Endothelial cell (in vitro differentiated cells): Measurements from ENCODE around the gene RNF141. TPM values are rescaled to one million over a fixed set of nuclear protein-coding genes. Genes with fewer than 3 reads are reported as not detected.

Experiments
- DNase-seq: peaks from one replicate; pipeline ENCODE4 v3.0.0; 2021; ENCODE audit warnings: low spot score
- H3K27ac Mint-ChIP-seq: one replicate; pipeline ENCODE4 v1.8.0; 2021; ENCODE audit warnings: mixed read lengths, inconsistent platforms; ENCODE audit not compliant: unreplicated experiment
- H3K27me3 Mint-ChIP-seq: one replicate; pipeline ENCODE4 v1.8.0; 2021; ENCODE audit warnings: mild to moderate bottlenecking, moderate library complexity, mixed read lengths, inconsistent platforms; ENCODE audit not compliant: unreplicated experiment
- H3K36me3 Mint-ChIP-seq: one replicate; pipeline ENCODE4 v1.8.0; 2021; ENCODE audit warnings: mild to moderate bottlenecking, low read depth, mixed read lengths, inconsistent platforms; ENCODE audit not compliant: unreplicated experiment
- H3K4me1 Mint-ChIP-seq: one replicate; pipeline ENCODE4 v1.8.0; 2021; ENCODE audit warnings: mild to moderate bottlenecking, mixed read lengths, inconsistent platforms; ENCODE audit not compliant: unreplicated experiment
- H3K4me3 Mint-ChIP-seq: one replicate; pipeline ENCODE4 v1.8.0; 2021; ENCODE audit warnings: mild to moderate bottlenecking, mixed read lengths, inconsistent platforms; ENCODE audit not compliant: unreplicated experiment
- H3K9me3 Mint-ChIP-seq: one replicate; pipeline ENCODE4 v1.8.0; 2021; ENCODE audit warnings: mixed read lengths, inconsistent platforms; ENCODE audit not compliant: unreplicated experiment
- total RNA-seq: library from RNA; stranded (reverse); fragmentation: NEBNext Ultra II Directional; extraction: Animal tissue kit (Norgen Biotek cat#: 25700); gene quantifications from one replicate; pipeline ENCODE4 v1.2.1, GENCODE V29; 2021; ENCODE audit not compliant: unreplicated experiment
- TF ChIP-seq, protein P1 (sequence below): fragments of 200-600 bp; sonication (generic); IDR thresholded peaks from one replicate; pipeline ENCODE4 v1.5.0; 2021; ENCODE audit warnings: antibody characterized with exemption; ENCODE audit not compliant: unreplicated experiment

RNF141 gene
- total RNA-seq, 1 donor from 2014 or later = 32.8 TPM

- H3K4me1 Mint-ChIP-seq = no peaks in the 10 kb centered on the region
- peaks cover 40% of the 10 kb centered on the region for H3K36me3 Mint-ChIP-seq
- TF ChIP-seq, protein P1, sequence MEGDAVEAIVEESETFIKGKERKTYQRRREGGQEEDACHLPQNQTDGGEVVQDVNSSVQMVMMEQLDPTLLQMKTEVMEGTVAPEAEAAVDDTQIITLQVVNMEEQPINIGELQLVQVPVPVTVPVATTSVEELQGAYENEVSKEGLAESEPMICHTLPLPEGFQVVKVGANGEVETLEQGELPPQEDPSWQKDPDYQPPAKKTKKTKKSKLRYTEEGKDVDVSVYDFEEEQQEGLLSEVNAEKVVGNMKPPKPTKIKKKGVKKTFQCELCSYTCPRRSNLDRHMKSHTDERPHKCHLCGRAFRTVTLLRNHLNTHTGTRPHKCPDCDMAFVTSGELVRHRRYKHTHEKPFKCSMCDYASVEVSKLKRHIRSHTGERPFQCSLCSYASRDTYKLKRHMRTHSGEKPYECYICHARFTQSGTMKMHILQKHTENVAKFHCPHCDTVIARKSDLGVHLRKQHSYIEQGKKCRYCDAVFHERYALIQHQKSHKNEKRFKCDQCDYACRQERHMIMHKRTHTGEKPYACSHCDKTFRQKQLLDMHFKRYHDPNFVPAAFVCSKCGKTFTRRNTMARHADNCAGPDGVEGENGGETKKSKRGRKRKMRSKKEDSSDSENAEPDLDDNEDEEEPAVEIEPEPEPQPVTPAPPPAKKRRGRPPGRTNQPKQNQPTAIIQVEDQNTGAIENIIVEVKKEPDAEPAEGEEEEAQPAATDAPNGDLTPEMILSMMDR = no peak
- DNase-seq = no peak
- H3K4me3 Mint-ChIP-seq = no peak overlapping the region
- H3K27ac Mint-ChIP-seq = no peak overlapping the region
- peaks cover 6% of the 10 kb centered on the region for H3K27me3 Mint-ChIP-seq
- no peaks in the 10 kb centered on the region for H3K9me3 Mint-ChIP-seq
Observed at GRCh38 chr11:10498426-10499250, 42.3 kb downstream of the RNF141 start.

DNA sequence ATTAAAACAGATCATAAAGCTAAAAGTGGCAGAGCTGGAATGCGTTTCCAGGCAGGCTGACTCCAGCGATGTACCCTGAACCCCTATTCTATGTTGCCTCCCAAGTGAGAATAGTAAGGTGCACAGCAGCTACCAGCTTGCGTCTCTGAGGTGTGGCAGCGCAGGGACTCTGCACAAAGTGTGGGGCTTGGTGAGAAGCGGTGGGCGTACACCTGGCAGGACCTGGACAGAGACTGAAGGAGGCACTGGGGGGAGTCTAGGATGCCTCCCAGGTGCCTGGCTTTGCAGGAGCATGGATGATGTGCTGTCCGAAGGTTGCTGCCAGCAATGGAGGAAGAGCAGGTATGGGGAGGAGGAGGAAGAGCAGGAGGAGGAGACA is 43.0 kb downstream of the RNF141 start:
- Mint-ChIP-seq H3K36me3 (peaks cover 46% of the 10 kb centered on the region), H3K27me3 (peaks cover 6% of the 10 kb centered on the region), H3K4me3 (no peak overlapping the region), H3K4me1 (no peaks in the 10 kb centered on the region), H3K9me3 (no peaks in the 10 kb centered on the region), H3K27ac (no peak overlapping the region)
- no peak for DNase-seq
- TF ChIP-seq, protein P1 = no peak

GRCh38 chr11:10497371-10498021 is 43.5 kb downstream of the RNF141 start:
- H3K4me3 Mint-ChIP-seq = no peak overlapping the region
- DNase-seq = no peak
- TF ChIP-seq, protein P1 = no peak
- no peaks in the 10 kb centered on the region for H3K9me3 Mint-ChIP-seq
- peaks cover 7% of the 10 kb centered on the region for H3K27me3 Mint-ChIP-seq
- no peak overlapping the region for H3K27ac Mint-ChIP-seq
- H3K4me1 Mint-ChIP-seq = no peaks in the 10 kb centered on the region
- peaks cover 51% of the 10 kb centered on the region for H3K36me3 Mint-ChIP-seq

GRCh38 chr11:10496296-10496936 is 44.6 kb downstream of the RNF141 start:
- Mint-ChIP-seq H3K27ac (peak overlapping the region; percentile 9), H3K4me1 (no peaks in the 10 kb centered on the region), H3K4me3 (peak overlapping the region; percentile 37), H3K36me3 (peaks cover 60% of the 10 kb centered on the region), H3K27me3 (peaks cover 5% of the 10 kb centered on the region), H3K9me3 (no peaks in the 10 kb centered on the region)
- TF ChIP-seq, protein P1 = no peak
- no peak for DNase-seq

DNA sequence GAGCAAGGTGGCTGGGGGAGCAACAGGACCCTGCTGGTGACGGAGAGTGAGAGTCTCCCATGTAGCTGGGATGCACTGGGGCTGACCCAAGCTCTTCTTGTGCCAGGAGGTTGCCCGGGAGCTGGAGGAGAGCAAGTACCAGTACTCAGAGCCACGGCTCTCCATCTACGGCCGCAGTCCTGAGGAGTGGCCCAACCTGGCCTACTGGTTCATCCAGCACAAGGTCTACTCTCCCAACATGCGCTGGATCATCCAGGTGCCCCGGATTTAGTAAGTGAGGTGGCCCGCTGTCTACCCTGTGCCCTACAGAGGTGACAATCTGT is 45.6 kb downstream of the RNF141 start:
- H3K4me3 Mint-ChIP-seq = no peak overlapping the region
- peaks cover 58% of the 10 kb centered on the region for H3K36me3 Mint-ChIP-seq
- H3K27me3 Mint-ChIP-seq = peaks cover 5% of the 10 kb centered on the region
- H3K4me1 Mint-ChIP-seq = no peaks in the 10 kb centered on the region
- TF ChIP-seq, protein P1 = no peak
- no peak overlapping the region for H3K27ac Mint-ChIP-seq
- H3K9me3 Mint-ChIP-seq = no peaks in the 10 kb centered on the region
- no peak for DNase-seq
